GM12878 (cell line): ENCODE measurements around the gene LIPE. TPM values are rescaled to one million over a fixed set of nuclear protein-coding genes. Genes with fewer than 3 reads are reported as not detected.

Experiments used
- ATAC-seq: fragments of 200-7000 bp; cut with Tn5 transposase; 3 replicates; pipeline ENCODE4 v1.9.1; 2020; ENCODE audit warnings: mild to moderate bottlenecking, moderate library complexity
- BruUV-seq: library from RNA; stranded (reverse); fragments of 400-500 nt; replicated peaks from 2 replicates; lab custom pipeline; 2021; lab: Mats Ljungman, UMichigan
- CTCF ChIA-PET: fragments of 300-600 bp; sonication (Branson Sonifier 250); formaldehyde crosslinking; extraction: SDS; loops from one replicate; lab custom pipeline; 2021; ENCODE audit warnings: inconsistent platforms; lab: Yijun Ruan, JAX
- POLR2A ChIA-PET: fragments of 350-600 bp; formaldehyde crosslinking; extraction: SDS; loops from one replicate; lab custom pipeline; 2021; ENCODE audit warnings: inconsistent platforms; lab: Charles Lee
- RAD21 ChIA-PET: fragments of 300-600 bp; sonication (Branson Sonifier 250); formaldehyde crosslinking; loops from one replicate; lab custom pipeline; 2023; ENCODE audit warnings: antibody characterized with exemption; ENCODE audit not compliant: unreplicated experiment; lab: Charles Lee
- SMC1A ChIA-PET: fragments of 300-600 bp; sonication (Branson Sonifier 250); formaldehyde crosslinking; loops from one replicate; lab custom pipeline; 2023; ENCODE audit not compliant: unreplicated experiment, uncharacterized antibody; lab: Charles Lee
- DNase-seq: peaks from one replicate; pipeline ENCODE4 v3.0.0-alpha.2; 2011; ENCODE audit warnings: low read depth, low spot score
- FAIRE-seq: peaks from 3 replicates; lab custom pipeline; 2011; peaks lifted over from hg19 to GRCh38; lab: Jason Lieb, UNC
- H2AFZ ChIP-seq: 2 replicates; pipeline ENCODE4 v1.6.0; 2011; ENCODE audit warnings: low read depth, low read length, control low read depth; ENCODE audit not compliant: control insufficient read depth
- H3K27ac ChIP-seq: 2 replicates; pipeline ENCODE4 v1.5.1; 2011; ENCODE audit warnings: control low read depth; ENCODE audit not compliant: control insufficient read depth, insufficient read depth
- H3K27me3 ChIP-seq, 2 experiments: replicated peaks in 1 of 2; 2 replicates each; pipeline versions ENCODE4 v1.6.0 to v1.6.1; 2011; ENCODE audit warnings: low read length in 1 of 2; ENCODE audit not compliant: control insufficient read depth in 2 of 2, insufficient read depth in 2 of 2
- H3K36me3 ChIP-seq, 2 experiments: 2 replicates each; pipeline ENCODE4 v1.5.1; 2011; ENCODE audit warnings: low read length in 1 of 2; ENCODE audit not compliant: control insufficient read depth in 2 of 2, insufficient read depth in 2 of 2
- H3K4me1 ChIP-seq: 2 replicates; pipeline ENCODE4 v1.6.1; 2011; ENCODE audit warnings: mild to moderate bottlenecking, low read length, moderate library complexity, mixed read lengths; ENCODE audit not compliant: control insufficient read depth, insufficient read depth
- H3K4me2 ChIP-seq: 2 replicates; pipeline ENCODE4 v1.6.0; 2011; ENCODE audit warnings: control low read depth; ENCODE audit not compliant: control insufficient read depth, insufficient read depth
- H3K4me3 ChIP-seq: fragments of 200-600 bp; sonication (generic); 2 replicates; pipeline ENCODE4 v1.5.1; 2016
- H3K79me2 ChIP-seq: 2 replicates; pipeline ENCODE4 v1.6.0; 2011; ENCODE audit warnings: low read length; ENCODE audit not compliant: control insufficient read depth, insufficient read depth
- H3K9ac ChIP-seq: 2 replicates; pipeline ENCODE4 v1.8.0; 2011; ENCODE audit warnings: low read length, control low read depth, mixed read lengths; ENCODE audit not compliant: control insufficient read depth, insufficient read depth
- H3K9me3 ChIP-seq: replicated peaks from 3 replicates; pipeline ENCODE4 v1.5.1; 2011; ENCODE audit warnings: mild to moderate bottlenecking, low read length; ENCODE audit not compliant: control insufficient read depth, insufficient read depth
- H4K20me1 ChIP-seq: 2 replicates; pipeline ENCODE4 v1.6.0; 2011; ENCODE audit not compliant: control insufficient read depth, insufficient read depth
- NFYA ChIP-seq: IDR thresholded peaks from 2 replicates; pipeline ENCODE4 v1.6.1; 2011; ENCODE audit warnings: low read depth, mild to moderate bottlenecking, low read length, improper control_type of control experiment, borderline replicate concordance
- SPI1 ChIP-seq: IDR thresholded peaks from 2 replicates; pipeline ENCODE4 v1.6.1; 2011; ENCODE audit warnings: low read depth, mild to moderate bottlenecking, low read length, moderate library complexity, borderline replicate concordance; ENCODE audit not compliant: insufficient read depth
- WGBS: methylation state at CpG from one replicate; pipeline ENCODE4 v1.1.6; 2016; ENCODE audit warnings: low lambda C conversion rate; ENCODE audit not compliant: insufficient replicate concordance, insufficient coverage; ENCODE audit errors: missing lambda C conversion rate; 5-methylcytosine and 5-hydroxymethylcytosine counted together
- in situ Hi-C: fragments of 300-500 bp; cut with MboI; formaldehyde crosslinking; loops from 9 replicates; pipeline ENCODE4 v1.14.3; 2018; ENCODE audit warnings: mixed read lengths
- intact Hi-C: fragments of 100-400 bp; cut with micrococcal nuclease; formaldehyde crosslinking; loops from one replicate; pipeline ENCODE4 v1.14.2; 2022; ENCODE audit not compliant: unreplicated experiment
- polyA plus RNA-seq, 11 experiments: library from polyadenylated mRNA; depleted of rRNA in 4 of 11; unstranded in 6 of 11; stranded (reverse) in 5 of 11; fragments of >200 nt; fragmentation: Nextera tagmentation in 4 of 11; fragmentation: Illumina TruSeq in 1 of 11; extraction: Ambion mirVana in 4 of 11; extraction: Trizol in 1 of 11; gene quantifications; 1 replicate in 1 of 11; 2 replicates in 10 of 11; pipeline versions ENCODE4 v1.2.1 to v1.2.3, GENCODE V29; 2011 to 2016; ENCODE audit warnings: inconsistent platforms in 2 of 11, missing spikeins in 2 of 11, low read depth in 1 of 11
- total RNA-seq, 4 experiments: library from RNA; depleted of rRNA in 3 of 4; stranded (reverse); fragments of >200 nt in 3 of 4; fragmentation: Illumina TruSeq in 1 of 4; extraction: Trizol in 1 of 4; gene quantifications; 2 replicates each; pipeline versions ENCODE4 v1.2.1 to v1.2.3, GENCODE V29; 2013 to 2021
- TF ChIP-seq, protein P1 (sequence below): IDR thresholded peaks from 2 replicates; pipeline ENCODE4 v1.6.1; 2012; ENCODE audit warnings: mild to moderate bottlenecking, low read depth, low read length

The LIPE gene
- total and polyA plus RNA-seq, 10 of the 15 experiments (the other 5 are each of a cell fraction or from before 2014, with no cell fraction given) = 0.02 to 33.3 (median 9.5) TPM

DNA sequence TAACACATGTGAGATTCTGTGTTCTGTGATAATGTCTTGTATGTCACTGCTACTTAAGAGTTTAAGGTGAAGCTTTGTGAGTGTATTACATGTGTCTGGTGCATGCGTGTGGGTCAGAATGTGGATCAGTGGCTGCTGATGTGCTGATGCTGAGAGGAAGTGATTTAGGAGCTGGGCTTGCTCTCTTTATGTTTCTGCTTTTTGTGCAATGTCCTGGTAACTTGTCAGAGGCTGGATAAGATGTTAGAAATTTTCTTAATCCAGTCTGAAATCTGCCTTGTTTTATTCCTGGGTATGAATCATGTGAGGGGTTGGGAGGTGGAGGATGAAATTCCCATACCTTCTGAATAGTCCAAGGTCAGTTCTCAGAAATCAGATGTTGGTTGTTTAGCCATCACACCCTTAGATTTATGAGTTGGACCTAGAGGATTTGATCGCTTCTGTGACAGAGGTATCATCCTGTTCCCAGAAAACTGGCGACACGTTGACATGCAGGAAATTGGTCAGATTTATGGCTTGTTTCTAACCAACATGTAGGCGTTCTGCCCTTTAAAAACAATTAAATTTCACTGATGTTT lies 40.1 kb upstream of the LIPE start:
- Histone ChIP-seq H3K9me3 (no peaks in the 10 kb centered on the region), H4K20me1 (no peaks in the 10 kb centered on the region), H3K9ac (no peak overlapping the region), H3K4me3 (no peak overlapping the region), H3K4me2 (peak overlapping the region; percentile 56; the same call in 1 of the 2 replicates), H3K27ac (no peak overlapping the region), H3K4me1 (peaks cover 30% of the 10 kb centered on the region), H3K27me3 (no peaks in the 10 kb centered on the region), H3K36me3 (no peaks in the 10 kb centered on the region), H3K79me2 (no peaks in the 10 kb centered on the region), H2AFZ (peak overlapping the region; percentile 32)
- ChIA-PET CTCF (interaction anchor here (0.8 to 5.3 kb wide), 20 partner anchors 12 to 130 kb away, joined by 3 to 116 read pairs (median 8); partner anchors contain the start of gene CEACAM1), RAD21 (interaction anchor here (0.9 to 3.6 kb wide), 12 partner anchors 9 to 61 kb away, joined by 3 to 135 read pairs (median 10); partner anchors contain the start of gene CEACAM1), SMC1A (interaction anchor here (1.3 to 8.0 kb wide), 16 partner anchors 8 to 95 kb away, joined by 4 to 127 read pairs (median 11); partner anchors contain the start of gene CEACAM1), POLR2A (interaction anchor here (0.7 to 2.4 kb wide), 9 partner anchors 17 to 62 kb away, joined by 3 to 32 read pairs (median 5); partner anchors contain the start of gene CEACAM1)
- ATAC-seq = no peak
- no peak for TF ChIP-seq NFYA
- peak; percentile 54; the same call in 1 of the 2 replicates for TF ChIP-seq SPI1
- TF ChIP-seq, protein P1, sequence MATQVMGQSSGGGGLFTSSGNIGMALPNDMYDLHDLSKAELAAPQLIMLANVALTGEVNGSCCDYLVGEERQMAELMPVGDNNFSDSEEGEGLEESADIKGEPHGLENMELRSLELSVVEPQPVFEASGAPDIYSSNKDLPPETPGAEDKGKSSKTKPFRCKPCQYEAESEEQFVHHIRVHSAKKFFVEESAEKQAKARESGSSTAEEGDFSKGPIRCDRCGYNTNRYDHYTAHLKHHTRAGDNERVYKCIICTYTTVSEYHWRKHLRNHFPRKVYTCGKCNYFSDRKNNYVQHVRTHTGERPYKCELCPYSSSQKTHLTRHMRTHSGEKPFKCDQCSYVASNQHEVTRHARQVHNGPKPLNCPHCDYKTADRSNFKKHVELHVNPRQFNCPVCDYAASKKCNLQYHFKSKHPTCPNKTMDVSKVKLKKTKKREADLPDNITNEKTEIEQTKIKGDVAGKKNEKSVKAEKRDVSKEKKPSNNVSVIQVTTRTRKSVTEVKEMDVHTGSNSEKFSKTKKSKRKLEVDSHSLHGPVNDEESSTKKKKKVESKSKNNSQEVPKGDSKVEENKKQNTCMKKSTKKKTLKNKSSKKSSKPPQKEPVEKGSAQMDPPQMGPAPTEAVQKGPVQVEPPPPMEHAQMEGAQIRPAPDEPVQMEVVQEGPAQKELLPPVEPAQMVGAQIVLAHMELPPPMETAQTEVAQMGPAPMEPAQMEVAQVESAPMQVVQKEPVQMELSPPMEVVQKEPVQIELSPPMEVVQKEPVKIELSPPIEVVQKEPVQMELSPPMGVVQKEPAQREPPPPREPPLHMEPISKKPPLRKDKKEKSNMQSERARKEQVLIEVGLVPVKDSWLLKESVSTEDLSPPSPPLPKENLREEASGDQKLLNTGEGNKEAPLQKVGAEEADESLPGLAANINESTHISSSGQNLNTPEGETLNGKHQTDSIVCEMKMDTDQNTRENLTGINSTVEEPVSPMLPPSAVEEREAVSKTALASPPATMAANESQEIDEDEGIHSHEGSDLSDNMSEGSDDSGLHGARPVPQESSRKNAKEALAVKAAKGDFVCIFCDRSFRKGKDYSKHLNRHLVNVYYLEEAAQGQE = no peak
- BruUV-seq = no TSS peak
- intact Hi-C loops = loop anchor here (5.0 kb wide), 1 partner anchor 45 kb away; no protein-coding TSS in a partner anchor
- FAIRE-seq = no peak
- in situ Hi-C loops = no loop called here
- 65% methylated on average over 5 of the region's 5 CpGs for WGBS
- DNase-seq = no peak
